Cardiac septum (tissue), 1 donor: ENCODE data around the gene TM9SF1. TPM values are rescaled to one million over a fixed set of nuclear protein-coding genes. Genes with fewer than 3 reads are reported as not detected.

Source experiments
- DNase-seq: peaks from one replicate; pipeline ENCODE4 v3.0.0-alpha.2; 2020; ENCODE audit warnings: low spot score
- intact Hi-C: fragments of 100-400 bp; cut with DNase I; formaldehyde crosslinking; loops from one replicate; pipeline ENCODE4 v1.14.0; 2022
- total RNA-seq: library from RNA; stranded (reverse); fragmentation: NEBNext Ultra II Directional; extraction: Animal tissue kit (Norgen Biotek cat#: 25700); gene quantifications from one replicate; pipeline ENCODE4 v1.2.1, GENCODE V29; 2021
- donor health status: DM: no; HTN: no; CAD: no.

Gene TM9SF1
- total RNA-seq, 1 donor from 2014 or later: 19.1 TPM

GRCh38 chr14:24164518-24164991, 30.7 kb downstream of the TM9SF1 start:
- intact Hi-C loops: no loop called here
- no peak for DNase-seq

DNA sequence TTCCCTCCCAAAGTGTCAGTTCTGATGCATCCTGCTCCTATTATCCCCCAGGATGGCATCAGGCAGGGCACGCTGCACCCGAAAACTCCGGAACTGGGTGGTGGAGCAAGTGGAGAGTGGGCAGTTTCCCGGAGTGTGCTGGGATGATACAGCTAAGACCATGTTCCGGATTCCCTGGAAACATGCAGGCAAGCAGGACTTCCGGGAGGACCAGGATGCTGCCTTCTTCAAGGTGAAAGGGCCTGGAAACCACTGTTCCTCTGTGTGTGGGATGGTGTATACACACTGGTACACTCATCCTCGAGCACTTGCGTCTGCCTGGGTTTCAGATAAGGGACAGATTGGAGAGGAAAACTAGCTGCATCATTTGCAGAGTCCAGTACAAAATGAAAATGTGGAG, 33.1 kb downstream of the TM9SF1 start:
- no peak for DNase-seq
- intact Hi-C loops: no loop called here

GRCh38 chr14:24160850-24161804, 34.1 kb downstream of the TM9SF1 start, which contains the start of gene IRF9:
Gene IRF9 (plus strand): TSS chr14:24161265. CDS start chr14:24162145, 880 bp downstream.
- DNase-seq: peak; percentile 98
- intact Hi-C loops: loop anchor here (2.0 kb wide), 2 partner anchors 24 to 102 kb away; partner anchors contain the start of gene PSME1

GRCh38 chr14:24160499-24160849, 34.8 kb downstream of the TM9SF1 start:
- intact Hi-C loops: loop anchor here (2.0 kb wide), 2 partner anchors 24 to 102 kb away; partner anchors contain the start of gene PSME1
- DNase-seq: no peak

GRCh38 chr14:24159777-24160498, 35.3 kb downstream of the TM9SF1 start:
- intact Hi-C loops: loop anchor here (2.0 kb wide), 2 partner anchors 23 to 101 kb away; partner anchors contain the start of gene PSME1
- no peak for DNase-seq

DNA sequence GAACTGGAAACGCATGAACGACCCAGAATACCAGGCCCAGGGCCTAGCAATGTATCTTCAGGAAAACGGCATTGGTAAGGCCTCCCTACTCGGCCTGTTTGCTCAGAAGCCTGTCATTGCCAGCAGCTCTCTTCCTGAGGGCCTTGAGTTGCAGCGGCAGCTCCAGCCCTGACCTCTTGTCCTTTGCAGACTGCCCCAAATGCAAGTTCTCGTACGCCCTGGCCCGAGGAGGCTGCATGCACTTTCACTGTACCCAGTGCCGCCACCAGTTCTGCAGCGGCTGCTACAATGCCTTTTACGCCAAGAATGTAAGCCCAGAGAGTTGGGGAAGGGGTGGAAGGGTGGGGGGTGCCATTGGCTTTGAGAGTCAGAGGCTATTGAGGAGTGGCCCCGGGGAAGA, 37.9 kb downstream of the TM9SF1 start:
- intact Hi-C loops: no loop called here
- DNase-seq: no peak

DNA sequence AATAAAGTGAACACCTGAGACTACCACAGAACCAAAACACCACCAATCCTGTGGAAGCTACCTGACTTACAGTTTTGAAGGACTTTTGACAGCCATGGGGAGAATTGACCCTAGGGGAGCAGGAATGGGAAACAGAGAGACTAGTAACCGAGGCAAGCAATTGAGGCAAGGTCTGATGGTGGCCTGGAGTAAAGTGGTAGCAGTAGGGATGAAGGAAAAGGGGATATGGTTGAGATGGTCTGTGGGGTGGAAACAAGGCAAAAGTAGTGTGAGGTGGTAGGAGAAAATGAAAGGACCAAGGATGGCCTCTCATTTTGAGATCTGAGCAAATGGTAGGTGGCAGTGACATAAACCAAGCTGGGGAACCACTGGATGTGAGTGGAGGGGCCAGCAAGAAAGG, 38.4 kb downstream of the TM9SF1 start:
- no peak for DNase-seq
- intact Hi-C loops: no loop called here

GRCh38 chr14:24155100-24155499, 40.1 kb downstream of the TM9SF1 start:
- intact Hi-C loops: no loop called here
- no peak for DNase-seq

DNA sequence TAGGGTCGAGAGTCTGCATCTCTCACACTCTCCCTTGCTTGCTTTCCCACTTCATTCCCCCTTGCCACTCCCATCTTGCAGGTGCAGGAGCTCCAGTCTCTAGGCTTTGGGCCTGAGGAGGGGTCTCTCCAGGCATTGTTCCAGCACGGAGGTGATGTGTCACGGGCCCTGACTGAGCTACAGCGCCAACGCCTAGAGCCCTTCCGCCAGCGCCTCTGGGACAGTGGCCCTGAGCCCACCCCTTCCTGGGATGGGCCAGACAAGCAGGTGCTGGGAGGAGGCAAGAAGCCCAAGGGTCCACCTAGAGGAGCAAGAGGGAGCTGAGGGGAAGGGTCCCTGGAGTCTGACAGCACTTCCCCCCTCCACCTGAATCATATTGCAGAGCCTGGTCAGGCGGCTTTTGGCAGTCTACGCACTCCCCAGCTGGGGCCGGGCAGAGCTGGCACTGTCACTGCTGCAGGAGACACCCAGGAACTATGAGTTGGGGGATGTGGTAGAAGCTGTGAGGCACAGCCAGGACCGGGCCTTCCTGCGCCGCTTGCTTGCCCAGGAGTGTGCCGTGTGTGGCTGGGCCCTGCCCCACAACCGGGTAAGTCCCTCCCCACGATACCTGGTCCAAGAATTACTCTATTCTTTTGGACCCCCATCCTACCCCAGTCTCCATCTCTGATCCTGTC, 43.7 kb downstream of the TM9SF1 start:
- intact Hi-C loops: no loop called here
- no peak for DNase-seq

- no peak for DNase-seq
- intact Hi-C loops: no loop called here
Measured at GRCh38 chr14:24150993-24151392, 44.2 kb downstream of the TM9SF1 start.

- intact Hi-C loops: no loop called here
- no peak for DNase-seq
Measured at GRCh38 chr14:24150567-24150966, 44.7 kb downstream of the TM9SF1 start.

GRCh38 chr14:24150061-24150460, 45.2 kb downstream of the TM9SF1 start:
- intact Hi-C loops: no loop called here
- no peak for DNase-seq

GRCh38 chr14:24149302-24149969, 45.8 kb downstream of the TM9SF1 start:
- no peak for DNase-seq
- intact Hi-C loops: no loop called here

DNA sequence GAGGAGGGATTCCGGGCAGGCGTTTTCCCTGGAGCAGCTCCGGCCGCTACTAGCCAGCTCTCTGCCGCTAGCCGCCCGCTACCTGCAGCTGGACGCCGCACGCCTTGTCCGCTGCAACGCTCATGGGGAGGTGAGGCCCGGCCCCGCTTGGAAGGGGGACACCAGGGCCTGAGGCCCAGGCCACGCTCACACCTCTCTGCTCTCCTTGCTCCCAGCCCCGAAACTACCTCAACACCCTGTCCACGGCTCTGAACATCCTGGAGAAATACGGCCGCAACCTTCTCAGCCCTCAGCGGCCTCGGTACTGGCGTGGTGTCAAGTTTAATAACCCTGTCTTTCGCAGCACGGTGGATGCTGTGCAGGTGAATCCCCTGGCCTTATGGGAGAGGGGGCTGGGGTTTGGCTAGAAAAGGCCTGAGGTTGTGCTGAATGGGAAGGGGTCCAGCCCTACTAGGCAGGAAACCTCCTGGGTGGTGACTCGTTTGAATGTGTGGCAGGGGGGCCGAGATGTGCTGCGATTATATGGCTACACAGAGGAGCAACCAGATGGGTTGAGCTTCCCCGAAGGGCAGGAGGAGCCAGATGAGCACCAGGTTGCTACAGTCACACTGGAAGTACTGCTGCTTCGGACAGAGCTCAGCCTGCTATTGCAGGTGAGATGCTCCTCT, 47.3 kb downstream of the TM9SF1 start:
- intact Hi-C loops: no loop called here
- no peak for DNase-seq

DNA sequence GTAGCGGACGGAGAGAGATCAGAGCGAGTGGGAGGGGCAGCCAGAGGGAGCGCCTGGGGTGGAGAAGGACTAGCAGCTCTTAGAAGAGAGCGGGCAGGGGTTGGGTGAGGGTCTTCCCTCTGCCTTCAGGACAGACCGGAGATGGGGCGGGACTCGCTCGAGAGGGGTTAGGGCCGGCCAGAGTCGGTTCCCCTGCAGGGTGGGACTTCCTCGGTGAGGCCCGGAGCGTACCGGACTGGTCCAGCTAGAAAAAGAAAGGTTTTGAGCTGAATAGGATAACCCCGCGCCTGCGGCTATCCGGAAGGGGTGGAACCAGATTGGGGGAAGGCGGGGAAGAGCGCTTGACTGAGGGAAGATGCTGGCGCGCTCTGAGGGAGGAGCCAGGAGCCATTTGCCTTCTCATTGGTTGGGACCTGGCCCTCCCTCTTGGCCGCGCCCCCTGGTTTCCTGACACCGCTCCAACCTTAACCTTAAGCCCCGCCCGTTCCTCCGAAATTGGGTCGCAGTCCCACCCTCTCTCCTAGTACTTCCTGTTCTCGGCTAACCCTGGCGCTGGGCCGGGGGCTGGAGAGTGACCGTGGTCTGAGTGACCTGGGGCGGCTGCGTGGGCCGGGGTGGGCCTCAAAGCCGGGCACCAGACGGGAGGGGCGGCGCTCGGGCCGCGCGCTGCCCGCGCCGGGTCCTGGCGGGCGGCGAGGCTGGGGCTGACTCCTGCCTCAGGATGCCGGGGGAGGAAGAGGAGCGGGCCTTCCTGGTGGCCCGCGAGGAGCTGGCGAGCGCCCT, 48.1 kb downstream of the TM9SF1 start, which contains the start of gene RNF31:
Gene RNF31, plus strand, starts transcription at position 521 of the 783 bp plus-strand sequence. Its CDS starts 201 bp downstream, at position 722.
- peak; percentile 99 for DNase-seq
- intact Hi-C loops: no loop called here

DNA sequence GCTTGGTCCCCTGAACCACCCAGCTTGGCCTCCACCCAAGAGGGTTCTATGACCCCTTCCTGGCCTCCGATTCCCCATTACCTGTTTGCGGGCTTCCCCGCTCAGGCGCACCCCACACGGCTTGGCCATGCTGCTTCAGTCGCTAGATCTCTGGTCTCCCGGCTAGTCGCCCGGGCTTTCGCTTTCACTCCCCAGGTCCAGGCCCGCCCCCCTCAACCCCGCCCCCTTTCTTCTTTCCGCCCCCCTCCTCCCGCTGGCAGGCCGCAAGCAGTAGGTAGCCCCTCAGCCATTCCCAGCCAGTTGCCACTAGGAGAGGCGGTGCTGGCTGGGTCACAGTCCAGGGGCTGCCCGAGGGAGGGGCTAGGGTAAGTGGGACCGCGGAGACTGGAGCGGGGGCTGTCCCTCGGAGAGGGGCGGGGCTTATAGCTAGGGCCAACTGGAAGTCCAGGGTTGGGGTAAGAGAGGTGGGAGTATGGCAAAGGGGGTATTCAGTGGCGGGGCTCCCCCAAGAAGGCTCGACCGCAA, 48.7 kb downstream of the TM9SF1 start, which contains the start of gene PSME2:
Gene PSME2, minus strand, starts transcription at position 158 of the 525 bp plus-strand sequence. Its CDS starts 29 bp downstream, at position 129.
- intact Hi-C loops: no loop called here

DNA sequence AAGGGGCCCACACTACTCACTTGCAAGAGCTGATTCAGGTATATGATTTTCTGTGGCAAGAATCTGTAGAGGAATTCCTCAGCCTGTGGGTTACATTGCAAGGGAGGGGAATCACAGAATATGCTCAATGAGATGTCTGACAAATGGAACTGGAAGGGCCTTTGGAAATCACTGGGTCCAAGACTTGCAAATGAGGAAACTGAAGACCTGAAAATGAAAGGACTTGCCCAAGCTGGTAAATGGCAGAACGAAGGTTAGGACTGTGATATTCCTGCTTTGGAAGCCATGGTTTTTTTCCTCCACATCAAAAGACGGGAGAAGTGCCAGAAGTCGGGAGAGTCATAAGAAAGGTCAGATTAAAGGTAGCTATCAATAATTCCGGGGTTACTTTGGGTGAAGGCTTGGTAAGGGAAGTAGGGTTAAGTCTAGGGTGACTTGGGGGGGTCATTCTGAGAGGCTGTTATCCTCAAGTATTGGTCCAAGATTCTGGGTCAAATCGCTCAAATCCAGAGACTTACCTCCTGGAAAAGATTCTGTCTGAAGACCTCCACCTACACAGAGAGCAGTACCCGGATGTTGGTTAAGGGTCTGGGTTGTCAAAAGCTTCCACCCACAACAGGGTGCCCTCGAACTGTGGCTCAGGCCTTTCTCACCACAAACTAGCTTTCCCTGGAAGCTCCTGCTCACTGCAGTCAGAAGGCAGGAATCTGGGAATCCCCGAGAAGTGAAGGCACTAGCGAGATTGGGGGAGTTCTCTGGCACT, 49.4 kb downstream of the TM9SF1 start:
- intact Hi-C loops: no loop called here
- no peak for DNase-seq

More for the DNA sequence above, 48.7 kb downstream of the TM9SF1 start, which contains the start of gene PSME2:
- DNase-seq: peak; percentile 97
